HL-60 (cell line): ENCODE data around the gene STMN1.

ENCODE experiments used
- GABPA ChIP-seq: IDR thresholded peaks from 2 replicates; pipeline ENCODE4 v1.6.1; 2012; ENCODE audit warnings: low read depth
- POLR2AphosphoS5 ChIP-seq: IDR thresholded peaks from 2 replicates; pipeline ENCODE4 v1.6.1; 2012; ENCODE audit warnings: low read depth
- SPI1 ChIP-seq: IDR thresholded peaks from 2 replicates; pipeline ENCODE4 v1.6.1; 2012; ENCODE audit warnings: low read depth, mild to moderate bottlenecking, borderline replicate concordance
- TF ChIP-seq, protein P1 (sequence below): IDR thresholded peaks from one replicate; pipeline ENCODE4 v1.5.1; 2011; ENCODE audit warnings: low read length, control low read depth, inconsistent platforms; ENCODE audit not compliant: insufficient read depth

DNA sequence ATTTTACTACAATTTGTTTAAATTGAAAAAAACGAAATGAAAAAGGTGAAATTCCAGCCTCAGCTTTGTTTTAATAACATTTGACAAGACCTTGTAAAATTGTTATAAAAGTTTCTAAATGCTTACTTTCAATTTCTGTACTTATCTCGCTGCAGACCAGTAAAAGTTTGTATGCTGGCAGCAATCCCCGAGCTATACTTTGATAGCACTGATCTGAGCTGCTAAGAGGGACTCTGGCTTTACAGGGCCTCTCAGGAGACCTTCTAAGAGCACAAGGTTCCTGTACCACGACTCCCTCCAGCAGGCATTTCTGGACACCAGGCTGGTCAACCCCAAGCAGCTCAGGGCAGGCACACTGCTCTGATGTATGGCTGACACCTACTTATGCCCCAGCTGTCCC lies 13.1 kb downstream of the STMN1 start:
- TF ChIP-seq, protein P1, sequence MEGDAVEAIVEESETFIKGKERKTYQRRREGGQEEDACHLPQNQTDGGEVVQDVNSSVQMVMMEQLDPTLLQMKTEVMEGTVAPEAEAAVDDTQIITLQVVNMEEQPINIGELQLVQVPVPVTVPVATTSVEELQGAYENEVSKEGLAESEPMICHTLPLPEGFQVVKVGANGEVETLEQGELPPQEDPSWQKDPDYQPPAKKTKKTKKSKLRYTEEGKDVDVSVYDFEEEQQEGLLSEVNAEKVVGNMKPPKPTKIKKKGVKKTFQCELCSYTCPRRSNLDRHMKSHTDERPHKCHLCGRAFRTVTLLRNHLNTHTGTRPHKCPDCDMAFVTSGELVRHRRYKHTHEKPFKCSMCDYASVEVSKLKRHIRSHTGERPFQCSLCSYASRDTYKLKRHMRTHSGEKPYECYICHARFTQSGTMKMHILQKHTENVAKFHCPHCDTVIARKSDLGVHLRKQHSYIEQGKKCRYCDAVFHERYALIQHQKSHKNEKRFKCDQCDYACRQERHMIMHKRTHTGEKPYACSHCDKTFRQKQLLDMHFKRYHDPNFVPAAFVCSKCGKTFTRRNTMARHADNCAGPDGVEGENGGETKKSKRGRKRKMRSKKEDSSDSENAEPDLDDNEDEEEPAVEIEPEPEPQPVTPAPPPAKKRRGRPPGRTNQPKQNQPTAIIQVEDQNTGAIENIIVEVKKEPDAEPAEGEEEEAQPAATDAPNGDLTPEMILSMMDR = no peak
- TF ChIP-seq GABPA (no peak), POLR2AphosphoS5 (no peak), SPI1 (no peak)
